H1 (cell line): ENCODE data around the gene PAQR4. TPM values are rescaled to one million over a fixed set of nuclear protein-coding genes. Genes with fewer than 3 reads are reported as not detected.

Experiments used
- BACH1 ChIP-seq: IDR thresholded peaks from 2 replicates; pipeline ENCODE4 v1.6.1; 2012; ENCODE audit warnings: low read length, improper control_type of control experiment
- CBX8 ChIP-seq: fragments of 300-800, 300-1000 bp; sonication (generic); IDR thresholded peaks from 2 replicates; pipeline ENCODE4 v1.7.1; 2016; ENCODE audit warnings: low read depth, low read length, borderline replicate concordance
- CREB1 ChIP-seq: IDR thresholded peaks from 2 replicates; pipeline ENCODE4 v1.6.1; 2012; ENCODE audit warnings: inconsistent platforms
- E2F6 ChIP-seq: IDR thresholded peaks from 2 replicates; pipeline ENCODE4 v1.6.1; 2012; ENCODE audit warnings: inconsistent platforms
- EP300 ChIP-seq, 2 experiments: IDR thresholded peaks; 1 replicate in 1 of 2; 2 replicates in 1 of 2; pipeline ENCODE4 v1.6.1; 2011 to 2012; ENCODE audit warnings: low read depth in 2 of 2, low read length in 2 of 2, mild to moderate bottlenecking in 2 of 2, borderline replicate concordance in 1 of 2, inconsistent platforms in 1 of 2, moderate library complexity in 1 of 2
- GABPA ChIP-seq: IDR thresholded peaks from 2 replicates; pipeline ENCODE4 v1.6.1; 2011; ENCODE audit warnings: mild to moderate bottlenecking, low read length, moderate library complexity, borderline replicate concordance; ENCODE audit not compliant: insufficient read depth
- HDAC6 ChIP-seq: IDR thresholded peaks from one replicate; pipeline ENCODE4 v1.7.1; 2012; ENCODE audit warnings: low read depth, mild to moderate bottlenecking, inconsistent platforms, low read length, moderate library complexity
- JUN ChIP-seq: IDR thresholded peaks from 2 replicates; pipeline ENCODE4 v1.6.1; 2011; ENCODE audit warnings: low read depth, mild to moderate bottlenecking, improper control_type of control experiment, low read length
- KDM1A ChIP-seq: fragments of 200-600, 300-600 bp; sonication (generic); IDR thresholded peaks from 2 replicates; pipeline ENCODE4 v1.7.1; 2016; ENCODE audit warnings: mild to moderate bottlenecking, low read length, borderline replicate concordance
- KDM5A ChIP-seq: fragments of 200-600 bp; IDR thresholded peaks from 2 replicates; pipeline ENCODE4 v1.7.1; 2012; ENCODE audit warnings: mild to moderate bottlenecking, low read length, inconsistent platforms, mixed read lengths
- MAX ChIP-seq: IDR thresholded peaks from 2 replicates; pipeline ENCODE4 v1.6.1; 2012; ENCODE audit warnings: inconsistent platforms
- NANOG ChIP-seq: IDR thresholded peaks from 2 replicates; pipeline ENCODE4 v1.6.1; 2011; ENCODE audit warnings: low read length, low read depth, mild to moderate bottlenecking, inconsistent platforms; ENCODE audit not compliant: insufficient read depth, poor library complexity, severe bottlenecking
- PHF8 ChIP-seq: fragments of 200-600 bp; sonication (generic); conservative IDR thresholded peaks from 2 replicates; pipeline ENCODE4 v1.7.1; 2012; ENCODE audit warnings: low read depth, mild to moderate bottlenecking, inconsistent platforms, low read length, moderate library complexity
- POLR2AphosphoS5 ChIP-seq: IDR thresholded peaks from 2 replicates; pipeline ENCODE4 v1.6.1; 2011; ENCODE audit warnings: low read depth, low read length
- RAD21 ChIP-seq, 2 experiments: IDR thresholded peaks in 1 of 2; conservative IDR thresholded peaks in 1 of 2; 2 replicates each; pipeline ENCODE4 v1.6.1; 2011; ENCODE audit warnings: low read depth in 2 of 2, low read length in 2 of 2, improper control_type of control experiment in 1 of 2, inconsistent platforms in 1 of 2, mild to moderate bottlenecking in 1 of 2, moderate library complexity in 1 of 2
- RNF2 ChIP-seq: fragments of 200-900, 300-1000 bp; sonication (generic); IDR thresholded peaks from 2 replicates; pipeline ENCODE4 v1.7.1; 2016; ENCODE audit warnings: borderline replicate concordance, low read depth, mild to moderate bottlenecking, antibody characterized with exemption, low read length; ENCODE audit not compliant: poor library complexity, severe bottlenecking; ENCODE audit errors: missing control alignments
- SIN3A ChIP-seq, 2 experiments: IDR thresholded peaks in 1 of 2; conservative IDR thresholded peaks in 1 of 2; 2 replicates each; pipeline ENCODE4 v1.6.1; 2011 to 2012; ENCODE audit warnings: low read length in 2 of 2, improper control_type of control experiment in 1 of 2, low read depth in 1 of 2, mild to moderate bottlenecking in 1 of 2
- SIRT6 ChIP-seq: IDR thresholded peaks from one replicate; pipeline ENCODE4 v1.7.1; 2012; ENCODE audit warnings: low read length, inconsistent platforms
- SIX5 ChIP-seq: IDR thresholded peaks from 2 replicates; pipeline ENCODE4 v1.6.1; 2011; ENCODE audit warnings: mild to moderate bottlenecking, low read depth, low read length
- SUZ12 ChIP-seq: fragments of 200-600 bp; sonication (generic); IDR thresholded peaks from 2 replicates; pipeline ENCODE4 v1.6.1; 2012; ENCODE audit warnings: mild to moderate bottlenecking, inconsistent platforms, low read length, moderate library complexity, mixed read lengths
- TCF12 ChIP-seq: IDR thresholded peaks from 2 replicates; pipeline ENCODE4 v1.6.1; 2011; ENCODE audit warnings: low read depth, mild to moderate bottlenecking, low read length
- ZNF274 ChIP-seq: IDR thresholded peaks from 2 replicates; pipeline ENCODE4 v1.7.0; 2012; ENCODE audit warnings: low read length, borderline replicate concordance; ENCODE audit errors: extremely low read depth
- polyA plus RNA-seq, 7 experiments: library from polyadenylated mRNA; depleted of rRNA in 3 of 7; stranded (reverse) in 5 of 7; unstranded in 2 of 7; fragments of >200 nt in 5 of 7; fragments of 200-250 nt in 2 of 7; gene quantifications; 1 replicate in 5 of 7; 2 replicates in 1 of 7; 4 replicates in 1 of 7; pipeline versions ENCODE4 v1.2.1 to v1.2.3, GENCODE V29; 2011 to 2013; ENCODE audit warnings: missing spikeins in 2 of 7, mixed read lengths in 2 of 7
- total RNA-seq: library from RNA; stranded (reverse); fragmentation: NEBNext Ultra II Directional; extraction: Animal tissue kit (Norgen Biotek cat#: 25700); gene quantifications from 2 replicates; pipeline ENCODE4 v1.2.1, GENCODE V29; 2021

The PAQR4 gene
- total and polyA plus RNA-seq, 2 of the 8 experiments (the other 6 are each of a cell fraction or from before 2014, with no cell fraction given) = 28.2 to 34.6 TPM

GRCh38 chr16:3017794-3018506 is 48.8 kb downstream of the PAQR4 start, which contains the start of gene CLDN6 (continued):
- TF ChIP-seq KDM1A (peak; percentile 68; the same call in 1 of the 2 replicates), MAX (no peak; the same call in none of the 2 replicates), PHF8 (peak; percentile 97), SIX5 (no peak), BACH1 (no peak), JUN (peak; percentile 58; the same call in 1 of the 2 replicates), EP300 (IDR thresholded peaks at IDR 0.05; ENCODE audit: borderline replicate concordance in 1 of 2, low read depth in 2 of 2, low read length in 2 of 2) (peak in 1 of 2 experiments; percentile 73; a peak in 1 of 3 replicates), HDAC6 (no peak), TCF12 (peak; percentile 73; the same call in 1 of the 2 replicates), CREB1 (peak; percentile 89), CBX8 (no peak), POLR2AphosphoS5 (peak; percentile 98), RAD21 (IDR thresholded peaks at IDR 0.05 in 1 of 2, conservative IDR thresholded peaks at IDR 0.05 in 1 of 2; ENCODE audit: low read depth in 2 of 2, low read length in 2 of 2) (peak; percentile 72 to 81), KDM5A (no peak), E2F6 (no peak), SUZ12 (no peak), GABPA (no peak), SIN3A (conservative IDR thresholded peaks at IDR 0.05 in 1 of 2, IDR thresholded peaks at IDR 0.05 in 1 of 2; ENCODE audit: low read depth in 1 of 2, low read length in 2 of 2) (peak; percentile 61 to 77; a peak in 2 of 4 replicates), NANOG (no peak), ZNF274 (no peak), SIRT6 (no peak), RNF2 (no peak)
